Naive thymus-derived CD8-positive, alpha-beta T cell (primary cell): ENCODE data around the gene PELI1. TPM values are rescaled to one million over a fixed set of nuclear protein-coding genes. Genes with fewer than 3 reads are reported as not detected.

Experiments used
- polyA plus RNA-seq, 3 donors: library from polyadenylated mRNA; unstranded; fragments of 300-500 nt; fragmentation: Illumina TruSeq; gene quantifications; one replicate each; pipeline ENCODE4 v1.2.3, GENCODE V29; 2021
- total RNA-seq, 8 experiments: library from RNA in 2 of 8; stranded (reverse) in 2 of 8; gene quantifications; one replicate each; pipeline ENCODE4 v1.2.3 and lab custom pipeline; 2021 to 2026

PELI1 gene
- total and polyA plus RNA-seq, 5 experiments from 2014 or later = 4.7 to 27.8 (median 5.8) TPM

Other genes with a start within 250 kb of the PELI1 start
- gene VPS54, start 125.0 kb downstream of the PELI1 start, total RNA-seq = 10 to 100 TPM; 12.7 to 13.5 TPM
- 1 to 10 TPM; 3.9 to 9.6 (median 4.1) TPM for gene VPS54, start 125.0 kb downstream of the PELI1 start, polyA plus RNA-seq